HepG2 (cell line): ENCODE data around the gene B4GALT5. TPM values are rescaled to one million over a fixed set of nuclear protein-coding genes. Genes with fewer than 3 reads are reported as not detected.

Source experiments
- AKAP8 ChIP-seq: sonication (generic); formaldehyde crosslinking; IDR thresholded peaks from 2 replicates; pipeline ENCODE4 v1.5.1; 2020; ENCODE audit warnings: mild to moderate bottlenecking, missing genetic modification reagents
- CAMTA2 ChIP-seq: sonication (generic); formaldehyde crosslinking; IDR thresholded peaks from 2 replicates; pipeline ENCODE4 v1.4.0; 2020; ENCODE audit warnings: mild to moderate bottlenecking, missing genetic modification reagents, borderline replicate concordance
- ETV5 ChIP-seq: IDR thresholded peaks from 2 replicates; pipeline ENCODE4 v1.6.1; 2018; ENCODE audit warnings: missing biosample characterization, missing genetic modification reagents, inconsistent platforms, borderline replicate concordance
- FOXC1 ChIP-seq: sonication (generic); formaldehyde crosslinking; IDR thresholded peaks from 2 replicates; pipeline ENCODE4 v1.8.0; 2022; ENCODE audit warnings: mild to moderate bottlenecking, missing genetic modification reagents, borderline replicate concordance
- HCFC1 ChIP-seq: fragments of 150-350 bp; IDR thresholded peaks from 2 replicates; pipeline ENCODE4 v1.6.1; 2014; ENCODE audit warnings: low read depth, low read length
- JARID2 ChIP-seq: sonication (generic); formaldehyde crosslinking; IDR thresholded peaks from 2 replicates; pipeline ENCODE4 v1.8.1; 2023; ENCODE audit warnings: missing genetic modification reagents, inconsistent platforms; ENCODE audit not compliant: insufficient replicate concordance
- MED8 ChIP-seq: sonication (generic); formaldehyde crosslinking; IDR thresholded peaks from 2 replicates; pipeline ENCODE4 v1.8.1; 2023; ENCODE audit warnings: mild to moderate bottlenecking, missing genetic modification reagents; ENCODE audit not compliant: insufficient replicate concordance
- MLLT10 ChIP-seq: sonication (generic); formaldehyde crosslinking; IDR thresholded peaks from 2 replicates; pipeline ENCODE4 v1.4.0; 2020; ENCODE audit warnings: missing genetic modification reagents
- NFRKB ChIP-seq: fragments of 450-650 bp; IDR thresholded peaks from 2 replicates; pipeline ENCODE4 v1.6.1; 2017
- SALL1 ChIP-seq: sonication (generic); formaldehyde crosslinking; IDR thresholded peaks from 2 replicates; pipeline ENCODE4 v1.8.0; 2022; ENCODE audit warnings: mild to moderate bottlenecking, missing genetic modification reagents
- SNAPC2 ChIP-seq: sonication (generic); formaldehyde crosslinking; IDR thresholded peaks from 2 replicates; pipeline ENCODE4 v1.8.1; 2022; ENCODE audit warnings: mild to moderate bottlenecking, missing genetic modification reagents
- SP1 ChIP-seq, 2 experiments: fragments of 450-650 bp in 1 of 2; sonication (generic) in 1 of 2; formaldehyde crosslinking in 1 of 2; IDR thresholded peaks; 2 replicates each; pipeline versions ENCODE4 v1.4.0 to v1.6.1; 2016 to 2020; ENCODE audit warnings: missing genetic modification reagents in 1 of 2
- ZNF101 ChIP-seq: sonication (generic); formaldehyde crosslinking; IDR thresholded peaks from 2 replicates; pipeline ENCODE4 v1.4.0; 2020; ENCODE audit warnings: mild to moderate bottlenecking, low read depth, missing genetic modification reagents, borderline replicate concordance
- ZNF234 ChIP-seq: sonication (generic); formaldehyde crosslinking; conservative IDR thresholded peaks from 2 replicates; pipeline ENCODE4 v1.5.1; 2020; ENCODE audit warnings: mild to moderate bottlenecking, missing genetic modification reagents
- ZNF296 ChIP-seq: sonication (generic); formaldehyde crosslinking; conservative IDR thresholded peaks from 2 replicates; pipeline ENCODE4 v1.5.0; 2020; ENCODE audit warnings: mild to moderate bottlenecking, missing genetic modification reagents
- ZNF350 ChIP-seq: sonication (generic); formaldehyde crosslinking; IDR thresholded peaks from 2 replicates; pipeline ENCODE4 v1.4.0; 2020; ENCODE audit warnings: mild to moderate bottlenecking, low read depth, missing genetic modification reagents, borderline replicate concordance
- ZNF788 ChIP-seq: sonication (generic); formaldehyde crosslinking; IDR thresholded peaks from 2 replicates; pipeline ENCODE4 v1.5.0; 2020; ENCODE audit warnings: mild to moderate bottlenecking, missing genetic modification reagents, borderline replicate concordance
- polyA plus RNA-seq, 8 experiments: library from polyadenylated mRNA; depleted of rRNA in 3 of 8; stranded (reverse) in 7 of 8; unstranded in 1 of 8; fragments of >200 nt; fragmentation: Illumina TruSeq in 4 of 8; extraction: Trizol in 4 of 8; gene quantifications; 2 replicates each; pipeline versions ENCODE4 v1.2.1 to v1.2.3, GENCODE V29; 2011 to 2016; ENCODE audit warnings: low read depth in 4 of 8, missing spikeins in 1 of 8, mixed read lengths in 1 of 8; ENCODE audit not compliant: insufficient read depth in 1 of 8
- total RNA-seq, 5 experiments: library from RNA; depleted of rRNA; stranded (reverse); fragments of >200 nt; fragmentation: Illumina TruSeq; extraction: Trizol; gene quantifications; 2 replicates each; pipeline ENCODE4 v1.2.3, GENCODE V29; 2016; ENCODE audit warnings: low read depth in 1 of 5
- TF ChIP-seq, protein P1 (sequence below): sonication (generic); formaldehyde crosslinking; IDR thresholded peaks from 2 replicates; pipeline ENCODE4 v1.4.0; 2020; ENCODE audit warnings: mild to moderate bottlenecking, missing genetic modification reagents
- TF ChIP-seq, protein P2 (sequence below): IDR thresholded peaks from 2 replicates; pipeline ENCODE4 v1.6.1; 2016; ENCODE audit warnings: mild to moderate bottlenecking
- TF ChIP-seq, protein P3 (sequence below): IDR thresholded peaks from 2 replicates; pipeline ENCODE4 v1.6.1; 2016
- TF ChIP-seq, protein P4 (sequence below): sonication (generic); formaldehyde crosslinking; conservative IDR thresholded peaks from 2 replicates; pipeline ENCODE4 v1.8.1; 2023; ENCODE audit warnings: missing genetic modification reagents

The B4GALT5 gene
- total and polyA plus RNA-seq, 2 of the 13 experiments (the other 11 are each of a cell fraction or from before 2014, with no cell fraction given), result 27.3 to 30.9 TPM

GRCh38 chr20:49608752-49609670 is 104.7 kb downstream of the B4GALT5 start (continued):
- TF ChIP-seq, protein P1, sequence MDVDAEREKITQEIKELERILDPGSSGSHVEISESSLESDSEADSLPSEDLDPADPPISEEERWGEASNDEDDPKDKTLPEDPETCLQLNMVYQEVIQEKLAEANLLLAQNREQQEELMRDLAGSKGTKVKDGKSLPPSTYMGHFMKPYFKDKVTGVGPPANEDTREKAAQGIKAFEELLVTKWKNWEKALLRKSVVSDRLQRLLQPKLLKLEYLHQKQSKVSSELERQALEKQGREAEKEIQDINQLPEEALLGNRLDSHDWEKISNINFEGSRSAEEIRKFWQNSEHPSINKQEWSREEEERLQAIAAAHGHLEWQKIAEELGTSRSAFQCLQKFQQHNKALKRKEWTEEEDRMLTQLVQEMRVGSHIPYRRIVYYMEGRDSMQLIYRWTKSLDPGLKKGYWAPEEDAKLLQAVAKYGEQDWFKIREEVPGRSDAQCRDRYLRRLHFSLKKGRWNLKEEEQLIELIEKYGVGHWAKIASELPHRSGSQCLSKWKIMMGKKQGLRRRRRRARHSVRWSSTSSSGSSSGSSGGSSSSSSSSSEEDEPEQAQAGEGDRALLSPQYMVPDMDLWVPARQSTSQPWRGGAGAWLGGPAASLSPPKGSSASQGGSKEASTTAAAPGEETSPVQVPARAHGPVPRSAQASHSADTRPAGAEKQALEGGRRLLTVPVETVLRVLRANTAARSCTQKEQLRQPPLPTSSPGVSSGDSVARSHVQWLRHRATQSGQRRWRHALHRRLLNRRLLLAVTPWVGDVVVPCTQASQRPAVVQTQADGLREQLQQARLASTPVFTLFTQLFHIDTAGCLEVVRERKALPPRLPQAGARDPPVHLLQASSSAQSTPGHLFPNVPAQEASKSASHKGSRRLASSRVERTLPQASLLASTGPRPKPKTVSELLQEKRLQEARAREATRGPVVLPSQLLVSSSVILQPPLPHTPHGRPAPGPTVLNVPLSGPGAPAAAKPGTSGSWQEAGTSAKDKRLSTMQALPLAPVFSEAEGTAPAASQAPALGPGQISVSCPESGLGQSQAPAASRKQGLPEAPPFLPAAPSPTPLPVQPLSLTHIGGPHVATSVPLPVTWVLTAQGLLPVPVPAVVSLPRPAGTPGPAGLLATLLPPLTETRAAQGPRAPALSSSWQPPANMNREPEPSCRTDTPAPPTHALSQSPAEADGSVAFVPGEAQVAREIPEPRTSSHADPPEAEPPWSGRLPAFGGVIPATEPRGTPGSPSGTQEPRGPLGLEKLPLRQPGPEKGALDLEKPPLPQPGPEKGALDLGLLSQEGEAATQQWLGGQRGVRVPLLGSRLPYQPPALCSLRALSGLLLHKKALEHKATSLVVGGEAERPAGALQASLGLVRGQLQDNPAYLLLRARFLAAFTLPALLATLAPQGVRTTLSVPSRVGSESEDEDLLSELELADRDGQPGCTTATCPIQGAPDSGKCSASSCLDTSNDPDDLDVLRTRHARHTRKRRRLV, result no peak
- TF ChIP-seq MED8 (CRISPR knock-in tag) (no peak), CAMTA2 (no peak), JARID2 (CRISPR knock-in tag) (peak; percentile 85), ZNF101 (CRISPR knock-in tag) (no peak), ZNF350 (peak; percentile 75), HCFC1 (no peak), ZNF234 (CRISPR knock-in tag) (no peak), SNAPC2 (CRISPR knock-in tag) (peak; percentile 51; the same call in 1 of the 2 replicates), MLLT10 (CRISPR knock-in tag) (no peak), ZNF296 (CRISPR knock-in tag) (no peak), SP1 (IDR thresholded peaks at IDR 0.05) (no peak), SP1 (CRISPR knock-in tag; IDR thresholded peaks at IDR 0.05) (no peak), ZNF788 (peak; percentile 86), SALL1 (CRISPR knock-in tag) (peak; percentile 85), FOXC1 (CRISPR knock-in tag) (0 out of 2 replicates have a peak, but pooled peaks have one; percentile 38), NFRKB (no peak), AKAP8 (CRISPR knock-in tag) (no peak), ETV5 (CRISPR knock-in tag) (0 out of 2 replicates have a peak, but pooled peaks have one; percentile 20)
- TF ChIP-seq, protein P2, sequence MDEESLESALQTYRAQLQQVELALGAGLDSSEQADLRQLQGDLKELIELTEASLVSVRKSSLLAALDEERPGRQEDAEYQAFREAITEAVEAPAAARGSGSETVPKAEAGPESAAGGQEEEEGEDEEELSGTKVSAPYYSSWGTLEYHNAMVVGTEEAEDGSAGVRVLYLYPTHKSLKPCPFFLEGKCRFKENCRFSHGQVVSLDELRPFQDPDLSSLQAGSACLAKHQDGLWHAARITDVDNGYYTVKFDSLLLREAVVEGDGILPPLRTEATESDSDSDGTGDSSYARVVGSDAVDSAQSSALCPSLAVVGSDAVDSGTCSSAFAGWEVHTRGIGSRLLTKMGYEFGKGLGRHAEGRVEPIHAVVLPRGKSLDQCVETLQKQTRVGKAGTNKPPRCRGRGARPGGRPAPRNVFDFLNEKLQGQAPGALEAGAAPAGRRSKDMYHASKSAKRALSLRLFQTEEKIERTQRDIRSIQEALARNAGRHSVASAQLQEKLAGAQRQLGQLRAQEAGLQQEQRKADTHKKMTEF (CRISPR knock-in tag), result peak; percentile 84
- TF ChIP-seq, protein P3, sequence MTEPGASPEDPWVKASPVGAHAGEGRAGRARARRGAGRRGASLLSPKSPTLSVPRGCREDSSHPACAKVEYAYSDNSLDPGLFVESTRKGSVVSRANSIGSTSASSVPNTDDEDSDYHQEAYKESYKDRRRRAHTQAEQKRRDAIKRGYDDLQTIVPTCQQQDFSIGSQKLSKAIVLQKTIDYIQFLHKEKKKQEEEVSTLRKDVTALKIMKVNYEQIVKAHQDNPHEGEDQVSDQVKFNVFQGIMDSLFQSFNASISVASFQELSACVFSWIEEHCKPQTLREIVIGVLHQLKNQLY (CRISPR knock-in tag), result no peak
- TF ChIP-seq, protein P4, sequence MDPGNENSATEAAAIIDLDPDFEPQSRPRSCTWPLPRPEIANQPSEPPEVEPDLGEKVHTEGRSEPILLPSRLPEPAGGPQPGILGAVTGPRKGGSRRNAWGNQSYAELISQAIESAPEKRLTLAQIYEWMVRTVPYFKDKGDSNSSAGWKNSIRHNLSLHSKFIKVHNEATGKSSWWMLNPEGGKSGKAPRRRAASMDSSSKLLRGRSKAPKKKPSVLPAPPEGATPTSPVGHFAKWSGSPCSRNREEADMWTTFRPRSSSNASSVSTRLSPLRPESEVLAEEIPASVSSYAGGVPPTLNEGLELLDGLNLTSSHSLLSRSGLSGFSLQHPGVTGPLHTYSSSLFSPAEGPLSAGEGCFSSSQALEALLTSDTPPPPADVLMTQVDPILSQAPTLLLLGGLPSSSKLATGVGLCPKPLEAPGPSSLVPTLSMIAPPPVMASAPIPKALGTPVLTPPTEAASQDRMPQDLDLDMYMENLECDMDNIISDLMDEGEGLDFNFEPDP (CRISPR knock-in tag), result no peak
